HFF-Myc (cell line): Measurements from ENCODE around the gene NELL1.
A peak's percentile ranks its signal among the peaks of the same experiment; 100 is the strongest.

Source experiments
- DNase-seq: peaks from one replicate; pipeline ENCODE4 v3.0.0-alpha.2; 2011; ENCODE audit warnings: low read depth; ENCODE audit errors: extremely low read depth
- H3K4me3 ChIP-seq: replicated peaks from 2 replicates; pipeline ENCODE4 v1.5.1; 2011; ENCODE audit warnings: low read depth, mild to moderate bottlenecking, control low read depth, low read length
- CTCF ChIP-seq: IDR thresholded peaks from 2 replicates; pipeline ENCODE4 v1.5.1; 2012; ENCODE audit warnings: mild to moderate bottlenecking, low read depth, low read length, control low read depth; ENCODE audit errors: missing control alignments

NELL1 gene

GRCh38 chr11:20640401-20640800 lies 29.0 kb upstream of the NELL1 start:
- TF ChIP-seq CTCF: no peak
- H3K4me3 ChIP-seq: no peak overlapping the region
- no peak for DNase-seq

GRCh38 chr11:20644360-20644759 lies 25.0 kb upstream of the NELL1 start:
- TF ChIP-seq CTCF: no peak
- no peak overlapping the region for H3K4me3 ChIP-seq
- DNase-seq: no peak

GRCh38 chr11:20647976-20648565 lies 21.3 kb upstream of the NELL1 start:
- H3K4me3 ChIP-seq: no peak overlapping the region
- peak; percentile 83 for TF ChIP-seq CTCF
- peak; percentile 36 for DNase-seq

- H3K4me3 ChIP-seq: no peak overlapping the region
- TF ChIP-seq CTCF: no peak
- DNase-seq: no peak
These were observed 17.1 kb upstream of the NELL1 start for GRCh38 chr11:20652150-20652806.

GRCh38 chr11:20654038-20654437 lies 15.3 kb upstream of the NELL1 start:
- DNase-seq: no peak
- no peak overlapping the region for H3K4me3 ChIP-seq
- no peak for TF ChIP-seq CTCF

GRCh38 chr11:20656901-20657300 lies 12.5 kb upstream of the NELL1 start:
- no peak for TF ChIP-seq CTCF
- DNase-seq: no peak
- no peak overlapping the region for H3K4me3 ChIP-seq

- no peak for DNase-seq
- no peak overlapping the region for H3K4me3 ChIP-seq
- TF ChIP-seq CTCF: no peak
These were observed 11.3 kb upstream of the NELL1 start for GRCh38 chr11:20658135-20658534.
